MM.1S (cell line): ENCODE results near the gene PHKG1.
"Not testable (repeated sequence)": the region's sequence is repeated elsewhere in the genome, so short reads cannot be mapped to it uniquely, and the experiment has no call there.

Experiments used
- EZH2phosphoT487 ChIP-seq: fragments of 300-600 bp; sonication (generic); IDR thresholded peaks from 2 replicates; pipeline ENCODE4 v1.6.1; 2018; ENCODE audit warnings: antibody characterized with exemption, low read length
- TF ChIP-seq, protein P1 (sequence below): fragments of 300-600 bp; sonication (generic); IDR thresholded peaks from 2 replicates; pipeline ENCODE4 v1.5.1; 2016; ENCODE audit warnings: antibody characterized with exemption, low read length, mixed read lengths

DNA sequence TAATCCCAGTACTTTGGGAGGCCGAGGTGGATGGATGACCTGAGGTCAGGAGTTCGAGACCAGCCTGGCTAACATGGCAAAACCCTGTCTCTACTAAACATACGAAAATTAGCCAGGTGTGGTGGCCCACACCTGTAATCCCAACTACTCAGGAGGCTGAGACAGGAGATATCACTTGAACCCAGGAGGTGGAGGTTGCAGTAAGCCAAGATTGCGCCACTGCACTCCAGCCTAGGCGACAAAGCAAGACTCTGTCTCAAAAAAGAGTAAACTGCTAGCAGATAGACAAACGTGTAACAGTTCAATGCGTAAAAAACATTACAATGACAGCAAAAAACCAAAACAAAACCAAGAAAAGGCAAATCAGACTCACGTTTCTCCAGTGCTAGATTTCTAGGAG, 61.2 kb downstream of the PHKG1 start:
- TF ChIP-seq, protein P1, sequence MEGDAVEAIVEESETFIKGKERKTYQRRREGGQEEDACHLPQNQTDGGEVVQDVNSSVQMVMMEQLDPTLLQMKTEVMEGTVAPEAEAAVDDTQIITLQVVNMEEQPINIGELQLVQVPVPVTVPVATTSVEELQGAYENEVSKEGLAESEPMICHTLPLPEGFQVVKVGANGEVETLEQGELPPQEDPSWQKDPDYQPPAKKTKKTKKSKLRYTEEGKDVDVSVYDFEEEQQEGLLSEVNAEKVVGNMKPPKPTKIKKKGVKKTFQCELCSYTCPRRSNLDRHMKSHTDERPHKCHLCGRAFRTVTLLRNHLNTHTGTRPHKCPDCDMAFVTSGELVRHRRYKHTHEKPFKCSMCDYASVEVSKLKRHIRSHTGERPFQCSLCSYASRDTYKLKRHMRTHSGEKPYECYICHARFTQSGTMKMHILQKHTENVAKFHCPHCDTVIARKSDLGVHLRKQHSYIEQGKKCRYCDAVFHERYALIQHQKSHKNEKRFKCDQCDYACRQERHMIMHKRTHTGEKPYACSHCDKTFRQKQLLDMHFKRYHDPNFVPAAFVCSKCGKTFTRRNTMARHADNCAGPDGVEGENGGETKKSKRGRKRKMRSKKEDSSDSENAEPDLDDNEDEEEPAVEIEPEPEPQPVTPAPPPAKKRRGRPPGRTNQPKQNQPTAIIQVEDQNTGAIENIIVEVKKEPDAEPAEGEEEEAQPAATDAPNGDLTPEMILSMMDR = not testable (repeated sequence)
- TF ChIP-seq EZH2phosphoT487 = not testable (repeated sequence)
